HG03064 (cell line): ENCODE results near the gene CMIP.
A peak's percentile ranks its signal among the peaks of the same experiment; 100 is the strongest.

Experiments used
- ATAC-seq: cut with Tn5 transposase; IDR thresholded peaks from one replicate; pipeline ENCODE4 v1.9.1; 2021; ENCODE audit warnings: low read depth; ENCODE audit not compliant: unreplicated experiment

The CMIP gene

DNA sequence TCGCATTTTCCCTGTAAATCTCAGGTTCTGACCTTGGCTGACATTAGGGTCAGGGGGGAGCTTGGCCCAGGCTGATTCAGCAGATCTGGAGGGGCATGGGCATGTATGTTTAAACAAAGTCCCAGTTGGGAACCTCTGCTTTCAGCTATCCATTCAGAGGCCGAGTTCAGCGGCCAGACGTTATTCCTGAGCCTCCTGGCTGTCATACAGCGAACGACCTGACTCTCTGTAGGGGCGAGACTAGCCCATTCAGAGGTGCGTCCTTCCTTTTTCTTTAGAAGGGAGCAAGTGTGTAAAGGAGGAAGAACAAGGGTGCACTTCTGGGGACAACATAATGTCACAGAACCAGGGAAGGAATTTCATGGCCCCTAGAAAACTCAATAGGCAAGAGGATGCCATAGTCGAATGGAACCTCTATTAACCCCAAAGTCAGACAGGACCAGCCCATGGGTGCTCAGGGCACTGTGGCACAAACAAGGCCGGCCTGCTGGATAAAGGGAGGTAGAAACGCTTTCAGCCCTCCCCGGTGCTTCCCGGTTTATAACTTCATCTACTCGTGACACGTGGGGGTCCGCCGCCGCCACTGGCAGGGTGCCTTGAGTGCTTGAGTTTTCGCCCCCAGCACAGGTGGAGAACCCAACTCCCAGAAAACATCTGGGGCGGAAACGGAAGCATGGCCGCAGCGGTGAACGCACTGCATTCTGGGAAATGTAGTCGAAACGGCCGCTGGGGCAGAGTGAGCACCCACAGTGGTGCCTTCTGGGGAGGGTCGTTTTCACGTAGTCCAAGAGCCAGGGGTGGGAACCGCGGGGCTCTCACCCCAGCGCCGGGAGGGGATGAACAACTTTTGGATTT is 301.3 kb downstream of the CMIP start:
- ATAC-seq, result peak; percentile 58

DNA sequence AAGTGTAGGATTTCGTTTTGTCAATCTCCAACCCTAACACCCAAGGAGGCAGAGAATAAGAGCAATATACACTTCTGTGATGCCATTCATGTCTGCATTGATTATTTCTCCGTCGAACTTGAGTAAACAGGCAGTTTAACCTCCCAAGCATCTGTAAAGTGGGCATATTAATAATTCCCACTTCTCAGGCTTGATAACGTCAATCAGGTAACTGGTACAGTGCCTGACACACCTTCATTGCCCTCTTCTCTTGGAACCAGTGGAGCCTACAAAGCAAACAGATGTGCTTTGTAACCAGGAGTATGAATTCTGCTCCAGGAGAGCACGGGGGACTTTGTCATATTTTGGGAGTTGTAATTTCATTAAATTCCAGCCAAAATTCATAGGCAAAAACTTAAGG is 302.0 kb downstream of the CMIP start:
- no peak for ATAC-seq

DNA sequence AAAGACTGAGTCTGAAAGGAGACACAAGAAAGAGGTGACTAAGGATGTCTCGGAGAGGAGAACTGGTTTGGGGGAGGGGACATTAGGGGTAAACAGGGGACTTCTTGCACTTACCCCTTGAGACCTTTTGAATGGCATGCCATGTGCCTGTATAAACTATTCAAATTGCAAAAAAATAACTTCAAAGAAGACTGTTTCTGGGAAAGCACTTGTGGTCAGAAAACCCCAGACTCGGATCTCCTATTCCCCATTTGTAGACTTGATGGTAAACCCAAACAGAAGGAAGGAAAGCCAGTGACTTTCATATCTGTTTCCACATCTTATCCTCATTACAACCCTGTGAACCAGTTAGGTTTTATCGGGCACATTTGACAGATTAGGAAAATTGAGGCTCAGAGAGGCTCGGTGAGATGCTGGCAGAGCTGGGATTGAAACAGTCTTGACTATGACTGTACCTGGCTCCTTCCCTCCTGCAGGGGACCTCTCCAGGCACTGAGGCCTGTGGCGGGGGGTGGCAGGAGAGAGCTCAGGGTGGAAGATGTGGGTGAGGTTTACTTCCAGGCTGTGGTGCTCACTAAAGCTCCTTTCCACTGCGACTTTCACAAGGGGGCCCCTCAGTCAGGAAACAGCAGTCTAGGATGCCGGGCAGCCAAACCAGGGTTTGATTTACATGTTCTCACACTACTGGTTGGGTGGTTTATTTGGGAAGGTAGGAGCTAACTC is 304.0 kb downstream of the CMIP start:
- no peak for ATAC-seq

DNA sequence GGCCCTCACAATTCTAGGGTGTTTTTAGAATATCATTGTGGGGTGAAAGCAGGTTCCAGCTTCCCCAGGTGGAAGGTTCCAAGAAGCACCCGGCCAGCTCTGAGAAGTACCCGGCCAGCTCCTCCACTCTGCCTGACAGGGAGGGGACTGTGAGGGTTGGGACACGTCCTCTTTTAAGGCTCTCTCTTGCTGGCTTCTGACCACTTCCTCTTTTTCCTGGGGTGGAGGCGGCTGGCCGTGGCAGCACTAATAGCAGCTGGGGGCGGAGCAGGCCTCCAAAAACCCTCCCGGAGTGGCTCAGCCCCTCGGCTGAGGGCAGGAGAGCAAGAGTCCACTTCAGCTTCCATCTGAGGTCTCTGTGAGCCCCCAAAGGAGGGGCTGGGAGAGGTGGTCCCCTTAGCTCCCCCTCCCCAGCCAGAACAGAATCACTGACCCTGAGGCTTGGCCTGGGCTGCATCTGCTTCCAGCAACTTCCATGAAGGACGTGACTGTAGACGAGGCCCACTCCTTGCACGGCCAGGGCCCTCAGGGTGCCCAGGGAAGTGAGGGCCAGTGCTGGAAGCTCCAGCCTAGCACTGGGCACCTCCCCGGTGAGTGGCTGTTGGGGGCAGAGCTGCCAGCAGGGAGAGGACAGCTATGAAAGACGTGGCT is 307.7 kb downstream of the CMIP start:
- ATAC-seq, result peak; percentile 82

DNA sequence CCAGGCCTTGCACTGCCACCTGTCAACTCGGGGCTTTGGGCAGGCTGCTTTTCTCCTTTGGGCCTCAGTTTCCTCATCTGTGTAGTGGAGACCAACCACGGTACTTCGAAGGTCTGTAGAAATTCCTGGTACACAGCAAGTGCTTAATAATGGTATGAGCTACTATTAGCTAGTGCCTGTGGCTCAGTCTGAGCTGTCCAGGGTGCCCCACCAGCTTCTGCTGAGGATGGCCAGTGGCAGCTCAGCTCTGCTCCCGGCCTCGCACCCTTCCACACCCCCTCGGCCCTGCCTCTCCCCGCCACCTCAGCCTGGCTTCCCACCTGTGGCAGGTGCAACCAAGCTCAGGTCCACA is 308.2 kb downstream of the CMIP start:
- no peak for ATAC-seq

DNA sequence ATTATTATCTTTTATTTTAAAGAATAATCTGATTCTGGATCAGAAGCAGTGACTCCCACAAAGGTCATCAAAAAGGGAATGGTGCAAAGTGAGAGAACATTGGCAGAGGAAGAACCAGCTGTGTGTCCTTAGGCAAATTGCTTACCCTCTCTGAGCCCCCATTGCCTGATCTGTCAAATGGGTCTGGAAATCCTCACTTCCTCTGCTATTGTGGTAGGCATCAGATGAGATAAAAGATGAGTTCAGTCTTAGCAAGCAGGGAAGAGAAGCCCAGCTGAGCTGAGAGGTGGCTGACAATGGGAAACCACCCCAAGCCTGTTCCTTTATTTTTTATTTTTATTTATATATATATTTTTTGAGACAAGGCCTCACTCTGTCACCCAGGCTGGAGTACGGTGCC is 310.2 kb downstream of the CMIP start:
- no peak for ATAC-seq

DNA sequence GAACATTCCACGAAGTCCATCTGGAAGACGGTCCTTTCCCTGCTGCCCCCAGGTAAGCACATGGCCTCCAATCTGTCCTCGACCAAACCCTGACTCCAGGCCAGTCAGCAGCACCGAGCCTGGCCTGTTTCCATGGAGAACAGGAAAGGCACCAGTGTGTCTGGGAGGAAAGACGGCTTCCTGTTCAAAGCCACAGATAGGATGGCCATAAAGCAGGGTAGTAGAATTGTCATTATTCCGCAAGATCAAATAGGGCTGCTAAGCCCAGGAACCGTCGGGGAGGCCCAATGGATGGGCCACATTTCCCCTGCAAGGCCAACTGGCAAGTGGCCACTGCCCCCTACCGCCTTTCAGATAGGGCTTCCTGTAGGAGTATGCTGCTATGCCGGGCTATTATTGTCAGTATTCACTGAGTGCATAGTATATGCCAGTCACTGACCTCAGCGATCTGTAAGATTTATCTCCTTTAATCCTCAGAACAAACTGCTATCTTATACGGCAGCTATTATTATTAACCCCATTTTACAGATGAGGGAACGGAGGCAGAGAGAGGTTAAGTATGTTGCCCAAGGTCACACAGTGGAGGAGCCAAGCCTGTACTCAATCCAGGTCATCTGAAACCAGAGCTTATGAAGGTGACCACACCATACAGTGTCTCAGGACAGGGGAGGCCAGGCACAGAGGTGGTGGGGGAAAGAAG is 311.5 kb downstream of the CMIP start:
- no peak for ATAC-seq

DNA sequence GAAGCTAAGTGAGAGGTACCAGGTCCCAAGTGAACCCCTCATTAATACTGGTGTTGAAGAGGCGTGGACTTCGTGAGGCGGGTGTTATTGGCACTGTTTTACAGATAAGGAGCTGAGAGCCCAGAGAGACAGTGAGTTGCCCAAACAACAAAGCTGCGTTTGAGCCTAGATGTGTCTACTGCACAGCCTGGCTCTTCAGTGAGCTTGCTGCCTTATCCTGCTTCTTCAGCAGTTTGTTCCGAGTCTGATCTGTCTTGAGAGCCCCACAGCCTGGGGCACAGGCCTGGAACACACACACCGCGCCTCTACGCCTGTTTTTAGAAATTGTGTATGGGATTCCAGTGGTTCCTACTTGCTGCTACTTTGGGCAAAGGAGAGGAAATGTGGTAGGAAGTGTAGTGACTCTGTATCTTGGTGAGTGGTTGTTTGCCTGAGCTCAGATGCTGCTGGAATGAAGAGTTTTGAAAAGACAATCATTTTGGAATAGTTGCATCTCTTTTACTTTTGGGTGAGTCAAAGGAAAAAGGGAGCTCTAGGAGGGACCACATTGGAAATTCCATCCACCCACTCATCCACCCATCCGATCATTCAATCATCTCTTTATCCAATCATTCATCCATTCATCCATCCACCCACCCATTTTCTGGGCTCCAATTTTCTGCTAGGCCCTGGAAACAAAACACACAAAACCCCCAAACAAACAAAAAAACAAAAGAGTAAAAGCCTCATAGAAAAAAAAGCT is 312.2 kb downstream of the CMIP start:
- ATAC-seq, result no peak

DNA sequence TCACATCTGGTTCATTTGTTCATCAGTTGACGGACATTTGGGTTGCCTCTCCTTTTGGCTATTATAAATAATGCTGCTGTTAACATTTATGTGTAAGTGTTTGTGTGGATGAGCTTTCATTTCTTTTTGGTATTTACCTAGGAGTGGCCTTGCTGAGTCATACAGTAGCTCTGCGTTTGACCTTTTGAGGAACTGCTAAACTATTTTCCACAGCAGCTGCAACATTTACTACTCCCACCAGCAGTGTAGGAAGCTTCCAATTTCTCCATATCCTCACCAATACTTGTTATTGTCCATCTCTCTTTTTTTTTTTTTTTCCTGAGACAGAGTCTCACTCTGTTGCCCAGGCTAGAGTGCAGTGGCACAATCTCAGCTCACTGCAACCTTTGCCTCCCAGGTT is 313.8 kb downstream of the CMIP start:
- no peak for ATAC-seq
